ENCODE measurements around the gene SMIM5. TPM values are rescaled to one million over a fixed set of nuclear protein-coding genes. Genes with fewer than 3 reads are reported as not detected.

Gene SMIM5
- total RNA-seq, 1 experiment from 2014 or later: 0.24 TPM

- no peak overlapping the region for H4K5ac ChIP-seq (ENCODE audit: insufficient read length, low read depth, low read length)
- no peaks in the 10 kb centered on the region for H4K20me1 ChIP-seq (ENCODE audit: control insufficient read depth, insufficient read depth, insufficient read length)
- no peak overlapping the region for H3K56ac ChIP-seq (ENCODE audit: insufficient read length, low read depth, low read length)
- no peak overlapping the region for H2AK5ac ChIP-seq (ENCODE audit: insufficient read length, low read length)
- no peak for DNase-seq
- no peak overlapping the region for H2BK15ac ChIP-seq (ENCODE audit: low read depth, low read length)
- H3K9ac ChIP-seq (ENCODE audit: extremely low read depth, insufficient read length, low read length): no peak overlapping the region
- H3K4me1 ChIP-seq (ENCODE audit: insufficient read depth, low read length): no peaks in the 10 kb centered on the region; the same call in 1 of the 2 replicates
- WGBS (ENCODE audit: extremely low coverage, insufficient read length, low lambda C conversion rate): no CpG with 5 or more reads among the region's 9 CpGs
- H2BK12ac ChIP-seq (ENCODE audit: insufficient read length, low read depth, low read length): no peak overlapping the region
- no peaks in the 10 kb centered on the region for H3K9me3 Mint-ChIP-seq
- no peak overlapping the region for H3T11ph ChIP-seq (ENCODE audit: low read length)
- H3K27me3 ChIP-seq (ENCODE audit: insufficient read depth, low read length): no peaks in the 10 kb centered on the region
- no peak overlapping the region for H2BK5ac ChIP-seq (ENCODE audit: insufficient read length, low read length)
- H3K23ac ChIP-seq (ENCODE audit: insufficient read length, low read depth, low read length): no peak overlapping the region
- H3K18ac ChIP-seq (ENCODE audit: insufficient read length, low read depth, low read length): no peak overlapping the region
- no peaks in the 10 kb centered on the region for H3K23me2 ChIP-seq (ENCODE audit: insufficient read length, low read depth, low read length, poor library complexity, severe bottlenecking)
- no peak overlapping the region for H4K8ac ChIP-seq (replicated peaks; ENCODE audit: insufficient read length, low read depth, low read length)
- H3K4me1 Mint-ChIP-seq: peaks cover 16 to 24% of the 10 kb centered on the region in 2 experiments
- no peaks in the 10 kb centered on the region for H3K9me3 ChIP-seq (ENCODE audit: control insufficient read depth, low read depth, low read length)
- TF ChIP-seq, protein P1, sequence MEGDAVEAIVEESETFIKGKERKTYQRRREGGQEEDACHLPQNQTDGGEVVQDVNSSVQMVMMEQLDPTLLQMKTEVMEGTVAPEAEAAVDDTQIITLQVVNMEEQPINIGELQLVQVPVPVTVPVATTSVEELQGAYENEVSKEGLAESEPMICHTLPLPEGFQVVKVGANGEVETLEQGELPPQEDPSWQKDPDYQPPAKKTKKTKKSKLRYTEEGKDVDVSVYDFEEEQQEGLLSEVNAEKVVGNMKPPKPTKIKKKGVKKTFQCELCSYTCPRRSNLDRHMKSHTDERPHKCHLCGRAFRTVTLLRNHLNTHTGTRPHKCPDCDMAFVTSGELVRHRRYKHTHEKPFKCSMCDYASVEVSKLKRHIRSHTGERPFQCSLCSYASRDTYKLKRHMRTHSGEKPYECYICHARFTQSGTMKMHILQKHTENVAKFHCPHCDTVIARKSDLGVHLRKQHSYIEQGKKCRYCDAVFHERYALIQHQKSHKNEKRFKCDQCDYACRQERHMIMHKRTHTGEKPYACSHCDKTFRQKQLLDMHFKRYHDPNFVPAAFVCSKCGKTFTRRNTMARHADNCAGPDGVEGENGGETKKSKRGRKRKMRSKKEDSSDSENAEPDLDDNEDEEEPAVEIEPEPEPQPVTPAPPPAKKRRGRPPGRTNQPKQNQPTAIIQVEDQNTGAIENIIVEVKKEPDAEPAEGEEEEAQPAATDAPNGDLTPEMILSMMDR (conservative IDR thresholded peaks at IDR 0.05): no peak
- no peak overlapping the region for H3K27ac Mint-ChIP-seq
- no peaks in the 10 kb centered on the region for H3K79me2 ChIP-seq (ENCODE audit: insufficient read depth, low read length)
- H2BK120ac ChIP-seq (ENCODE audit: low read depth, low read length, poor library complexity, severe bottlenecking): no peak overlapping the region
- H4K91ac ChIP-seq (ENCODE audit: insufficient read length, low read depth, low read length): no peak overlapping the region
- H3K36me3 Mint-ChIP-seq (ENCODE audit: insufficient read depth in 1 of 3, low read depth in 3 of 3): peaks cover 0 to 4% (median 0%) of the 10 kb centered on the region in 3 experiments; a peak in 1 of 7 replicates
- H2BK20ac ChIP-seq (ENCODE audit: low read depth, low read length, poor library complexity, severe bottlenecking): no peak overlapping the region
- no peak overlapping the region for H3K27ac ChIP-seq (ENCODE audit: insufficient read length, low read depth, low read length)
- no peak overlapping the region for H2AFZ ChIP-seq (ENCODE audit: low read length)
- H3K4me3 Mint-ChIP-seq: no peak overlapping the region
- H3K27me3 Mint-ChIP-seq (ENCODE audit: low read depth): no peaks in the 10 kb centered on the region
- H3K79me1 ChIP-seq (ENCODE audit: insufficient read depth, low read depth, low read length, poor library complexity, severe bottlenecking): no peaks in the 10 kb centered on the region
- H3K4me2 ChIP-seq (ENCODE audit: insufficient read depth, insufficient read length, low read length): no peak overlapping the region
- H3K4ac ChIP-seq (ENCODE audit: low read depth, low read length): no peak overlapping the region
- no peak overlapping the region; the same call in 1 of the 2 replicates for H3K14ac ChIP-seq (ENCODE audit: insufficient read depth, low read length)
These were observed 1.1 kb downstream of the SMIM5 start for GRCh38 chr17:75634376-75634740.

Data from H9 (cell line).